SK-N-SH treated with all-trans-retinoic acid at 6 μM for 48 hours (cell line): ENCODE results near the gene SETD3.

Experiments
- ATAC-seq: fragments of 200-7000 bp; cut with Tn5 transposase; 3 replicates; pipeline ENCODE4 v1.9.1; 2020; ENCODE audit warnings: mild to moderate bottlenecking, moderate library complexity
- ARNTL ChIP-seq: fragments of 450-650 bp; formaldehyde crosslinking; IDR thresholded peaks from 2 replicates; pipeline ENCODE4 v1.5.0; 2020; ENCODE audit warnings: low read depth, mild to moderate bottlenecking, moderate library complexity, borderline replicate concordance
- BACH2 ChIP-seq: fragments of 250-450 bp; sonication (Bioruptor Pico); IDR thresholded peaks from 2 replicates; pipeline ENCODE4 v1.9.0; 2021; ENCODE audit warnings: mild to moderate bottlenecking, borderline replicate concordance
- CSDC2 ChIP-seq: fragments of 250-450 bp; sonication (Bioruptor Pico); IDR thresholded peaks from 2 replicates; pipeline ENCODE4 v1.5.0; 2020; ENCODE audit warnings: mild to moderate bottlenecking, moderate library complexity
- ESRRG ChIP-seq: fragments of 250-450 bp; sonication (Bioruptor Pico); IDR thresholded peaks from 2 replicates; pipeline ENCODE4 v1.6.1; 2021; ENCODE audit warnings: mild to moderate bottlenecking
- GLIS3 ChIP-seq: fragments of 250-450 bp; sonication (Bioruptor Pico); IDR thresholded peaks from 2 replicates; pipeline ENCODE4 v1.5.0; 2020; ENCODE audit warnings: mild to moderate bottlenecking, moderate library complexity
- ISL1 ChIP-seq: fragments of 250-450 bp; sonication (Bioruptor Pico); IDR thresholded peaks from 2 replicates; pipeline ENCODE4 v2.1.2; 2022; ENCODE audit warnings: mild to moderate bottlenecking, moderate library complexity
- OSR1 ChIP-seq: fragments of 250-450 bp; sonication (Bioruptor Pico); IDR thresholded peaks from 2 replicates; pipeline ENCODE4 v1.8.0; 2022; ENCODE audit warnings: moderate library complexity, mild to moderate bottlenecking, inconsistent platforms
- PPARA ChIP-seq: fragments of 250-450 bp; sonication (Bioruptor Pico); IDR thresholded peaks from 2 replicates; pipeline ENCODE4 v1.5.0; 2020; ENCODE audit warnings: mild to moderate bottlenecking, borderline replicate concordance
- RARB ChIP-seq: fragments of 250-450 bp; sonication (Bioruptor Pico); IDR thresholded peaks from 2 replicates; pipeline ENCODE4 v1.8.0; 2021; ENCODE audit warnings: mild to moderate bottlenecking, moderate library complexity
- TOX ChIP-seq: fragments of 250-450 bp; sonication (Bioruptor Pico); IDR thresholded peaks from 2 replicates; pipeline ENCODE4 v1.8.0; 2021; ENCODE audit warnings: mild to moderate bottlenecking, moderate library complexity, borderline replicate concordance
- ZC3H10 ChIP-seq: fragments of 250-450 bp; sonication (Bioruptor Pico); IDR thresholded peaks from 2 replicates; pipeline ENCODE4 v1.5.1; 2021; ENCODE audit warnings: mild to moderate bottlenecking, moderate library complexity
- ZFP30 ChIP-seq: fragments of 450-650 bp; formaldehyde crosslinking; IDR thresholded peaks from 2 replicates; pipeline ENCODE4 v1.5.0; 2022; ENCODE audit warnings: mild to moderate bottlenecking, moderate library complexity
- ZNF70 ChIP-seq: fragments of 450-650 bp; formaldehyde crosslinking; IDR thresholded peaks from 2 replicates; pipeline ENCODE4 v1.5.0; 2020; ENCODE audit warnings: mild to moderate bottlenecking, moderate library complexity
- ZNF8 ChIP-seq: fragments of 450-650 bp; formaldehyde crosslinking; IDR thresholded peaks from 2 replicates; pipeline ENCODE4 v1.5.0; 2020; ENCODE audit warnings: mild to moderate bottlenecking, moderate library complexity
- TF ChIP-seq, protein P1 (sequence below): fragments of 250-450 bp; sonication (Bioruptor Pico); IDR thresholded peaks from 2 replicates; pipeline ENCODE4 v1.5.1; 2020; ENCODE audit warnings: low read depth, mild to moderate bottlenecking, moderate library complexity
- TF ChIP-seq, protein P2 (sequence below): fragments of 250-450 bp; sonication (Bioruptor Pico); IDR thresholded peaks from 2 replicates; pipeline ENCODE4 v1.5.0; 2020; ENCODE audit warnings: mild to moderate bottlenecking, moderate library complexity
- TF ChIP-seq, protein P3 (sequence below): fragments of 250-450 bp; sonication (Bioruptor Pico); IDR thresholded peaks from 2 replicates; pipeline ENCODE4 v1.8.0; 2020; ENCODE audit warnings: mild to moderate bottlenecking, moderate library complexity, borderline replicate concordance
- TF ChIP-seq, protein P4 (sequence below): fragments of 250-450 bp; sonication (Bioruptor Pico); IDR thresholded peaks from 2 replicates; pipeline ENCODE4 v1.5.1; 2021; ENCODE audit warnings: mild to moderate bottlenecking, moderate library complexity
- TF ChIP-seq, protein P5 (sequence below): fragments of 250-450 bp; sonication (Bioruptor Pico); IDR thresholded peaks from 2 replicates; pipeline ENCODE4 v1.8.0; 2021; ENCODE audit warnings: low read depth, mild to moderate bottlenecking, moderate library complexity, borderline replicate concordance

SETD3 gene

DNA sequence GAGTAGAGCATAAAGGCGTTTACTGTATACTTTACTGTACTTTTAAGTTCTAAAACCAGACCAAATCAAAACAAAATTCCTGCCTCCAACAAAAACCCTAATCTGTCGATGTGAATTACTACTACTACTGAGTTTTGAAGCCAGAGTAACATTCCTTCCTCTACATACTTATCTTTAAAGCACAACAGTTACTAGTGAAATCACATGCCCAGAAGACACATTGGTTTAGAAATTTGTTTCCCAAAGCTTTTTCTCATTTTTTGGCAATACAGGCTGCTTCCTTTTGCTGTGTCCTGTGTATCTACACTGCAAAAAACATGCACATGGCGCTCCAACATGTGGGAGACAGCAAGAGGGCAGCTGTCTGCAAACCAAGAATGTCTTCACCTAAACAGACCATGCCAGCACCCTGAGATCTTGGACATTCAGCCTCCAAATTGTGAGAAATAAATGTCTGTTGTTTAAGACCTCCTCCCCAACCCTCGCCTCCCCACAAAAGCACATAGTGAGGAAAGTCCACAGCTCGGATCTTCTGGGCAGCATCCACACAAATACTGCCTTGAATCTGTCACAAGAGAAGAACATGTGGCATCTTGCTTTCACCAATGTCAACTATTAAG is 21.1 kb downstream of the SETD3 start:
- TF ChIP-seq OSR1 = no peak
- no peak for TF ChIP-seq ISL1 (CRISPR knock-in tag)
- no peak for TF ChIP-seq ZC3H10
- no peak for TF ChIP-seq ZFP30 (CRISPR knock-in tag)
- TF ChIP-seq CSDC2 (CRISPR knock-in tag) = no peak
- no peak for TF ChIP-seq ZNF70 (CRISPR knock-in tag)
- no peak for TF ChIP-seq ESRRG
- TF ChIP-seq, protein P1, sequence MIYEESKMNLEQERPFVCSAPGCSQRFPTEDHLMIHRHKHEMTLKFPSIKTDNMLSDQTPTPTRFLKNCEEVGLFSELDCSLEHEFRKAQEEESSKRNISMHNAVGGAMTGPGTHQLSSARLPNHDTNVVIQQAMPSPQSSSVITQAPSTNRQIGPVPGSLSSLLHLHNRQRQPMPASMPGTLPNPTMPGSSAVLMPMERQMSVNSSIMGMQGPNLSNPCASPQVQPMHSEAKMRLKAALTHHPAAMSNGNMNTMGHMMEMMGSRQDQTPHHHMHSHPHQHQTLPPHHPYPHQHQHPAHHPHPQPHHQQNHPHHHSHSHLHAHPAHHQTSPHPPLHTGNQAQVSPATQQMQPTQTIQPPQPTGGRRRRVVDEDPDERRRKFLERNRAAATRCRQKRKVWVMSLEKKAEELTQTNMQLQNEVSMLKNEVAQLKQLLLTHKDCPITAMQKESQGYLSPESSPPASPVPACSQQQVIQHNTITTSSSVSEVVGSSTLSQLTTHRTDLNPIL = no peak
- TF ChIP-seq PPARA (CRISPR knock-in tag) = no peak
- no peak for ATAC-seq

DNA sequence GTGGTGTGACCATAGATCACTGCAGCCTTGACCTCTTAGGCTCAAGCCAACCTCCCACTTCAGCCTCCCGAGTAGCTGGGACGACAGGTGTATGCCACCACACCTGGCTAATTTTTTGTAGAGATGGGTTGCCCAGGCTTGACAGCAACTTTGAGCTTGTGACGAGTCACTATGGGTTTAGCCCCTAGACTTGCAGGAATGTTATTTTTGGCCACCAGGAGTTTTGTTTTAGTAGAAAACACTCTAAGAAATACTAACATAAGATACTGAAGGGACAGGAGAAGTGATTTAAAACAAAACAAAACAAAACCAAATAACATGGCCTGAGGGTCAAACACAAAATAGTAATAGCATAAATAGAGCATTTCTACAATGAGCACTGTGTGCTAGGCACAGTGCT is 26.4 kb downstream of the SETD3 start:
- no peak for ATAC-seq
- TF ChIP-seq, protein P2, sequence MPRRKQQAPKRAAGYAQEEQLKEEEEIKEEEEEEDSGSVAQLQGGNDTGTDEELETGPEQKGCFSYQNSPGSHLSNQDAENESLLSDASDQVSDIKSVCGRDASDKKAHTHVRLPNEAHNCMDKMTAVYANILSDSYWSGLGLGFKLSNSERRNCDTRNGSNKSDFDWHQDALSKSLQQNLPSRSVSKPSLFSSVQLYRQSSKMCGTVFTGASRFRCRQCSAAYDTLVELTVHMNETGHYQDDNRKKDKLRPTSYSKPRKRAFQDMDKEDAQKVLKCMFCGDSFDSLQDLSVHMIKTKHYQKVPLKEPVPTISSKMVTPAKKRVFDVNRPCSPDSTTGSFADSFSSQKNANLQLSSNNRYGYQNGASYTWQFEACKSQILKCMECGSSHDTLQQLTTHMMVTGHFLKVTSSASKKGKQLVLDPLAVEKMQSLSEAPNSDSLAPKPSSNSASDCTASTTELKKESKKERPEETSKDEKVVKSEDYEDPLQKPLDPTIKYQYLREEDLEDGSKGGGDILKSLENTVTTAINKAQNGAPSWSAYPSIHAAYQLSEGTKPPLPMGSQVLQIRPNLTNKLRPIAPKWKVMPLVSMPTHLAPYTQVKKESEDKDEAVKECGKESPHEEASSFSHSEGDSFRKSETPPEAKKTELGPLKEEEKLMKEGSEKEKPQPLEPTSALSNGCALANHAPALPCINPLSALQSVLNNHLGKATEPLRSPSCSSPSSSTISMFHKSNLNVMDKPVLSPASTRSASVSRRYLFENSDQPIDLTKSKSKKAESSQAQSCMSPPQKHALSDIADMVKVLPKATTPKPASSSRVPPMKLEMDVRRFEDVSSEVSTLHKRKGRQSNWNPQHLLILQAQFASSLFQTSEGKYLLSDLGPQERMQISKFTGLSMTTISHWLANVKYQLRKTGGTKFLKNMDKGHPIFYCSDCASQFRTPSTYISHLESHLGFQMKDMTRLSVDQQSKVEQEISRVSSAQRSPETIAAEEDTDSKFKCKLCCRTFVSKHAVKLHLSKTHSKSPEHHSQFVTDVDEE (CRISPR knock-in tag) = no peak
- TF ChIP-seq, all 23 proteins: peak for 0

DNA sequence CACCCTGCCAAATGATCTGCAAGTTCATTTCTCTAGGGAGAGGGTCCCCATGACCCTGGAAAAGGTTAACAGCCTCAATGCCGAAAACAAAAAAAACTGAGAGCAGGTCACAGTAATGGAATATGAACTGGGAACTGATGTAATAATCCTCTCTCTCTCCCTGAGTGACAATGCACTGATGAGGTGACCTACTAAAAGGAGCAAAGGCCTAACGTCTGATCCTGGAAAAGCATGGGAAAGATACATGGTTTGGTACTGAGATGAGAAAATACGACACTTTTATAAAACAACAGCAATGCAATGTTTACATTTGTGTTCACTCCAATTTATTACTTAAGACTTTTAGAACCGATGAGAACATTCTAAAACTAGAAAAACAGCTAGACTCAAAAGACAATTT is 27.7 kb downstream of the SETD3 start:
- TF ChIP-seq RARB (CRISPR knock-in tag) (no peak), ZNF70 (CRISPR knock-in tag) (no peak)
- TF ChIP-seq, protein P3, sequence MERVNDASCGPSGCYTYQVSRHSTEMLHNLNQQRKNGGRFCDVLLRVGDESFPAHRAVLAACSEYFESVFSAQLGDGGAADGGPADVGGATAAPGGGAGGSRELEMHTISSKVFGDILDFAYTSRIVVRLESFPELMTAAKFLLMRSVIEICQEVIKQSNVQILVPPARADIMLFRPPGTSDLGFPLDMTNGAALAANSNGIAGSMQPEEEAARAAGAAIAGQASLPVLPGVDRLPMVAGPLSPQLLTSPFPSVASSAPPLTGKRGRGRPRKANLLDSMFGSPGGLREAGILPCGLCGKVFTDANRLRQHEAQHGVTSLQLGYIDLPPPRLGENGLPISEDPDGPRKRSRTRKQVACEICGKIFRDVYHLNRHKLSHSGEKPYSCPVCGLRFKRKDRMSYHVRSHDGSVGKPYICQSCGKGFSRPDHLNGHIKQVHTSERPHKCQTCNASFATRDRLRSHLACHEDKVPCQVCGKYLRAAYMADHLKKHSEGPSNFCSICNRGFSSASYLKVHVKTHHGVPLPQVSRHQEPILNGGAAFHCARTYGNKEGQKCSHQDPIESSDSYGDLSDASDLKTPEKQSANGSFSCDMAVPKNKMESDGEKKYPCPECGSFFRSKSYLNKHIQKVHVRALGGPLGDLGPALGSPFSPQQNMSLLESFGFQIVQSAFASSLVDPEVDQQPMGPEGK (CRISPR knock-in tag) = no peak
- ATAC-seq = no peak

DNA sequence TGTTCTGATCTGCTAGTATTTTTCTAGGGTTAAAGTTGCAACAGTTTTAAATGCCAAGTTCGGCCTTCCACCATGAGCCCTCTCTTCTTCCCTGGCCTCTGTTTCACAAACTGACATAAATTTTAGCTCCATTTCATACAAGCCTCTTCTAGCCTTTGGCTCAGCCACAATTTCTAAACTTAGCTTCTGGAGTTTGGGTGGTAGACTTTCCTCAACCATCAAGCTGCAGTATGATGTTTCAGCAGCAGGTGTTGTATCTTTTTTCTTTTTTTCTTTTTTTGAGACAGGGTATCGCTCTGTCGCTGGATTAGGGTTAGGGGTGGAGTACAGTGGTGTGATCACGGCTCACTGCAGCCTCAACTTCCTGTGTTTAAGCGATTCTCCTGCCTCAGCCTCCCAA is 29.4 kb downstream of the SETD3 start:
- no peak for TF ChIP-seq GLIS3 (CRISPR knock-in tag)
- TF ChIP-seq ZC3H10 = no peak
- TF ChIP-seq TOX (CRISPR knock-in tag) = no peak
- TF ChIP-seq ARNTL (CRISPR knock-in tag) = no peak
- no peak for TF ChIP-seq OSR1
- TF ChIP-seq, protein P4, sequence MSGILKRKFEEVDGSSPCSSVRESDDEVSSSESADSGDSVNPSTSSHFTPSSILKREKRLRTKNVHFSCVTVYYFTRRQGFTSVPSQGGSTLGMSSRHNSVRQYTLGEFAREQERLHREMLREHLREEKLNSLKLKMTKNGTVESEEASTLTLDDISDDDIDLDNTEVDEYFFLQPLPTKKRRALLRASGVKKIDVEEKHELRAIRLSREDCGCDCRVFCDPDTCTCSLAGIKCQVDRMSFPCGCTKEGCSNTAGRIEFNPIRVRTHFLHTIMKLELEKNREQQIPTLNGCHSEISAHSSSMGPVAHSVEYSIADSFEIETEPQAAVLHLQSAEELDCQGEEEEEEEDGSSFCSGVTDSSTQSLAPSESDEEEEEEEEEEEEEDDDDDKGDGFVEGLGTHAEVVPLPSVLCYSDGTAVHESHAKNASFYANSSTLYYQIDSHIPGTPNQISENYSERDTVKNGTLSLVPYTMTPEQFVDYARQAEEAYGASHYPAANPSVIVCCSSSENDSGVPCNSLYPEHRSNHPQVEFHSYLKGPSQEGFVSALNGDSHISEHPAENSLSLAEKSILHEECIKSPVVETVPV = no peak
- TF ChIP-seq ZNF8 = no peak
- TF ChIP-seq, protein P5, sequence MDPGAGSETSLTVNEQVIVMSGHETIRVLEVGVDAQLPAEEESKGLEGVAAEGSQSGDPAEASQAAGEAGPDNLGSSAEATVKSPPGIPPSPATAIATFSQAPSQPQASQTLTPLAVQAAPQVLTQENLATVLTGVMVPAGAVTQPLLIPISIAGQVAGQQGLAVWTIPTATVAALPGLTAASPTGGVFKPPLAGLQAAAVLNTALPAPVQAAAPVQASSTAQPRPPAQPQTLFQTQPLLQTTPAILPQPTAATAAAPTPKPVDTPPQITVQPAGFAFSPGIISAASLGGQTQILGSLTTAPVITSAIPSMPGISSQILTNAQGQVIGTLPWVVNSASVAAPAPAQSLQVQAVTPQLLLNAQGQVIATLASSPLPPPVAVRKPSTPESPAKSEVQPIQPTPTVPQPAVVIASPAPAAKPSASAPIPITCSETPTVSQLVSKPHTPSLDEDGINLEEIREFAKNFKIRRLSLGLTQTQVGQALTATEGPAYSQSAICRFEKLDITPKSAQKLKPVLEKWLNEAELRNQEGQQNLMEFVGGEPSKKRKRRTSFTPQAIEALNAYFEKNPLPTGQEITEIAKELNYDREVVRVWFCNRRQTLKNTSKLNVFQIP (CRISPR knock-in tag) = no peak
- no peak for TF ChIP-seq ZNF70 (CRISPR knock-in tag)
- no peak for TF ChIP-seq RARB (CRISPR knock-in tag)
- TF ChIP-seq, protein P2 (CRISPR knock-in tag) = no peak
- TF ChIP-seq PPARA (CRISPR knock-in tag) = no peak
- no peak for TF ChIP-seq BACH2 (CRISPR knock-in tag)
- TF ChIP-seq, protein P1 = no peak
- no peak for ATAC-seq
